Suprapubic skin (tissue), 4 donors: ENCODE data around the gene HYAL2.

ENCODE experiments used
- CTCF ChIP-seq, 2 donors: fragments of 200-600 bp in 1 of 2; fragments of 450-650 bp in 1 of 2; sonication (generic) in 1 of 2; IDR thresholded peaks; one replicate each; pipeline ENCODE4 v1.5.1; 2016 to 2019; ENCODE audit warnings: antibody characterized with exemption in 2 of 2, mild to moderate bottlenecking in 1 of 2, moderate library complexity in 1 of 2
- POLR2A ChIP-seq, 2 donors: fragments of 450-650 bp; IDR thresholded peaks; one replicate each; pipeline ENCODE4 v1.6.1; 2017; ENCODE audit warnings: antibody characterized with exemption in 2 of 2, mild to moderate bottlenecking in 2 of 2, moderate library complexity in 2 of 2
- POLR2AphosphoS5 ChIP-seq, 3 donors: sonication (generic); formaldehyde crosslinking; IDR thresholded peaks; one replicate each; pipeline ENCODE4 v1.6.1; 2017; ENCODE audit warnings: antibody characterized with exemption in 3 of 3

- TF ChIP-seq CTCF (IDR thresholded peaks at IDR 0.05) = no peak
- TF ChIP-seq POLR2A (IDR thresholded peaks at IDR 0.05) = no peak
- TF ChIP-seq POLR2AphosphoS5 (IDR thresholded peaks at IDR 0.05) = no peak
Measured at GRCh38 chr3:50275141-50275995, 47.2 kb downstream of the HYAL2 start.
